ENCODE data around the gene IGF2.

The IGF2 gene

GRCh38 chr11:2091786-2092463 lies 47.3 kb downstream of the IGF2 start:
- no peak for DNase-seq (ENCODE audit: low spot score)

DNA sequence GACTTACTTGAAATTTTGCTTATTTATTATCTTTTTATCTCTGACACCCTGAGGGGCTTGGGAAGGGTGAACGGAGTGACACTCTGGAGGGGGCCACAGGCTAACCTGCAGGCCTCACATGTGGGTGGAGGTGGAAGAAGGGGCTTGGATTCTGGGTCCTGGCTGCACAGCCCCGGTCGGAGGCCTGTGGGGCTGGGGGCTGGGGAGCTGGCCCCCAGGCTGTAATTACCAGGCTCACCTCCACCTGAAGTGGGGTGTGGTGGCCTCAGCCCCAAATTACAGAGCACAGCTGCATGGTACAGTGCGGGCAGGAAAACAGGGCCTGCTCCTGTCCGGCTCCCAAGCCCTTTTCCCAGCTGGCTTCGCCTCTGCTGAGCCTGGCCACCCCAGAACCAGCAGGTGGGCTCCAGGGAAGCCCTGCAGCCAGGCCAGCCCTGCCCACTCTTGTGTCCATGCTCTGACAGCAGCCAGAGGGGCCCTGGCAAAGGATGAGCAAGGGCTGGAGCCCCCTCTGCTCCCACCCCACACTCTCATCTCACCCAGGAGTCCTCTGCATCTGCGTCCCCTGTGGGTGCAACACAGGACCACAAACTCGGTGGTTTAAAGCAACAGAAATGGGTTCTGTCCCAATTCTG lies 48.0 kb downstream of the IGF2 start:
- no peak for DNase-seq (ENCODE audit: low spot score)

GRCh38 chr11:2090172-2091111 lies 48.7 kb downstream of the IGF2 start:
- DNase-seq (ENCODE audit: low spot score), result no peak

DNA sequence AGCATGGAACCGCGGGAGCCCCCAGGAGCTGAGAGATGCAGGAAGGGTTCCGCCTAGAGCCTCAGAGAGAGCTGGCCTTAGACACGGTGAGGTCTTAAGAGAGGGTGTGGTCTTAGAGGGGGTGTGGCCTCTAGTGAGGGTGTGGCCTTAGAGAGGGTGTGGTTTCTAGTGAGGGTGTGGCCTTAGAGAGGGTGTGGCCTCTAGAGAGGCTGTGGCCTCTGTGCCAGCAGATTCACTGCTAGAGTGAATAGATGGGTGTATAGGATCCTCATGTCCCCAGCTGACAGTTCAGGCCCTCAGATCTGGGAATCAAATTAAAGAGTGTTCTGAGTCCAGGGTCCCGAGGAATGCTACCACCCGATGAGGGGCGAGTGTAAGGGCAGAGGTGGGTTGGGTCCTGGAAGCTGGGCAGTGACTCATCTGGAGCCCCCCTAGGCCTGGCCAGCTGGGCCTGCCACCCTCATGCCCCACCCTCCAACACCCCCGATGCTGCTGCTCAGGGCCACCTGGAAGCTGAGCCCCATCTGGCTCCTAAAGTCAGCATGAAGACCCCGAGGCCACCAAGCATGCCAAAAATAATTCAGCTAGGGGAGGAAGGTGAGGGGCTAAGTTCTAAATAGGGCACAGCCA lies 49.5 kb downstream of the IGF2 start:
- peak; percentile 79 for DNase-seq (ENCODE audit: low spot score)

DNA sequence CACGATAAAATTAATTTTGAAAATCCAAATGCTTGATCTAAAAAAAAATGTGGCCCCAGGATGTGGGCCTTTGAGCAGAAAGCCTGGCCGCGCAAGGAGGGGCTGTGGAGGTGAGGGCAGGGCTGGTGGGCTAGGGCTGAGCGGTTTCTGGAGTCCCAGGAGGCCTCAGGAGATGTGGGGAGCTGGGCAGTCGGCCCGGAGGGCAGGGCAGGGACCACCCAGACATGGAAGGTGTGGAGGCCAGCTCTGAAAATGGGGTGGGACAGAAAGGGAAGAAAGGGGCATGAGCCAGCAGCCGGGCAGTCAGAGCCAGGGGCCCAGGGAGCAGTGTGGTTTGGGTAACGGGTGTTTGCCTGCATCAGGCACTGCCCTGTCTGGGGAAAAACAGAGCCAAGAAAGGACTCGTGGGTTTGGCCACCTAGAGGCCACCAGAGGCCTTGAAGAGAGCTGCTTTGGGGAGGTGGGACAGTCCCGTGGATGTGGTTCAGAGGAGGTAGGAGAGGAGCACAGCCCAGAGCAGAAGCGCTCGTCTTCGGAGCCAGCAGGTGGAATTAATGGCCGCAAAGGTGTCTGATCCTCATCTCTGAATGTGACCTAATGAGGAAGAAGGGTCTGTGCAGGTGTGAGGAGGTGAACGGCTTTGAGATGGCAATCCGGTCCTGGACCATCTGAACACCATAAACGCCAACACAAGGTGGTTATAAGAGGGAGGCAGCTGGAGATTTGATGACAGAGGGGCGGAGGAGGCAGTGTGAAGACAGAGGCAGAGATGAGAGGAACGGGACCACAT lies 50.2 kb downstream of the IGF2 start:
- no peak for DNase-seq (ENCODE audit: low spot score)

DNA sequence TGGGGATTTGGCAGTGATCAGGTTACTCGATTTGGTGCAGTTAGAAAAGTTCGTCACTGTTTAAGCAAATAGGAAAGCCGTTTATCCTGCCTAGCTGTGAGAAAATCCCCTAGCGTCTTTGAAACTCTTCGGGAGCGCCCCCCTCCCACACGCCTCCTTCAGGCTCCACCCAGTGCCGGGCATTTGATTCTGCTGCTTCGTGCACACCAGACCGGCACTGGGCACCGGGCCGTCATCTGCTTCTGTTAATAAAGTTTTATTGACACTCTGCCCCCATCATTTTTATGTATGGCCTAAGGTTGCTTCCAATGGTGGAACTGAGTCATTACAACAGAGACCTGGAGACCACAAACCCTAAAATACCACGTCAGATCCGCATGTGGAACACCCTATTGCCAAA lies 50.9 kb downstream of the IGF2 start:
- DNase-seq (ENCODE audit: low spot score), result no peak

DNA sequence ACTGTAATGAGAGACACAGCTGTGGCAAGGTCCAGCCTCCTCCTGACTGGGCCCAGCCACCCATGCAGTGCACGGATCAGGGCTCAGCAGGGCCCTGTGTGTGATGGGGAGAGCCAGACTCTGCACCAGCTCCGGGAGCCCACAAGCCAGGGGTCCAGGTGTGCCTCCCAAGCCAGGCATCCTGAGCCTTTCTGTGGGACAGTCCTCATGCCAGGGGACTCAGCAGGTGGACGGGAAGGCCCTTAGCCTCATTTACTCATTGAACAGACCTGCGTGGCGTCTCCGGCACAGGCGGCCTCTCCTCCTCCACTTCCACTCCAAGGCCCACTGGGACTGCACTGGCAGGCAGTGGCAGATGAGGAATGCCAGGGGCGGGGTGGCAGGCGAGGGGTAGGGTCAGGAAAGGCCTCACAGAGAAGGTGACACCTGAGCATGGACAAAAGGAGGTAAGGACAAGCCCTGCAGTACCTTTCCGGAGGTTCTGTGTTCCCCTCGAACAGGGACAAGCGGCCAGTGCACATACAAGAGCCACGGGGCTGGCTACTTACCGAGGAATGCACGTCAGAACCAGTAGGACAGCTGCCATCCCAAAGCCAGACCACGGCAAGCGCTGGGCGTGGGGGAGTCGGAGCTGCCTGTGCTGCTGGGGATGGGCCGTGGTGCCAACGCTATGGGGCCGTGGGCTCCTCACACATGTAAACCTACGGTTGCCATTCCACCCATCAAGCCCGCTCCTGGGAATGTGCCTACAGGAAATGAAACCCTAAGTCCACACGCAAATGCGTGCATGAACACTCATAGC lies 52.7 kb downstream of the IGF2 start:
- no peak for DNase-seq (ENCODE audit: low spot score)

DNA sequence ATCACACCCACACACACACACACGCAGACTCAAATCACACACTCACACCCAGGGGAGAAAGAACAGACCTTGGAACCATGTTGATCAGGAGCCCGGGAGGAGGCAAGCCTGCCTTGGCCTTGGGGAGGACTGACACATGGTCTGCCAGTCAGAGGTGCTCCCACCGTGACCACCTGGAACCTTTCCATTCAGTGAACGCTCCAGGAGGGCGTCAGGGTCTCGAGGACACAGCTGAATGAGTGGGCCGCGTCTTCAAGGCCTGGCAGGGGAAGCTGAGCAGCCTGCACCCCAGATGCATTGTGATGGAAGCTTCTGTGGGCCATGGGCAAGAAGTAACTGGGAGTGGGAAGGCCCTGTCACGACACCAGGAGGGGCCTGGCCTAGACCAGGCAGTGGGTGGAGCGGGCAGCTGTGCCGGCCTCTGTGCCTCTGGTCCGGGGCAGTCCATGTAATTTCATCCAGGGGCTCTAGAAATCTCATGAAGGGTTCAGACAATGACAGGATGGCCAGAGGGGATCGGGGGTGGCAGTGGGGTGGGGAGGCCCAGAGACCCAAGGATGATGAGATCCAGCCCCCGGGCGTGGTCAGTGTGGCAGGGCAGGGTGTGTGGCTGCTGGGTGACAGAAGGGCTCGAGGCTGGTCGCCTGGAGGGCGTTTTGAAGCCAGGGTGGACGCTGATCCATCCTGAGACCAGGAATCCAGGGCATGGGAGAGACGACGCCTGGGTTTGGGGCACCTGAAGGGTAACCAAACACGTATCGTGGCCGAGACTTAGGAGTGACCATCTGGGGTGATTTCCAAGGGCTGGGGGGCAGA lies 53.7 kb downstream of the IGF2 start:
- no peak for DNase-seq (ENCODE audit: low spot score)

DNA sequence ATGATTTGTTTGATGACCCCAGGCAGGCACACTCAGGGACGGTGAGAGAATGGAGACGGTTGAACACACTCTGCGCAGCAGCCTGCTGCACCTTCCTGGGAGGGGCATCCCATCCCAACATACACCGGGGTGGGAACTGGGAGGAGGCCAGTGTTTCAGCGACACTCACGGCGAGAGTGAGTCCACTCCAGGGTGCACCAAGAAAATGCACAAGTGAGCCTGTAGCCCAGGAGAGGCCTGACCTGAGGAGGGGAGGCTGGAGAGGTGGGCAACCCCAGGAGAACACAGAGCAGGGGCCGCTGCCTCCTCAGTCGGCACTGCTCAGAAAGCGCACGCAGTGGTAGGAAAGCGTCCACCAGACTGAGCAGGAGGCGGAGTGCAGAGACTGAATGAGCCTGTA lies 54.5 kb downstream of the IGF2 start:
- DNase-seq (ENCODE audit: low spot score), result no peak
